ENCODE measurements around the gene ATPAF2.
A peak's percentile ranks its signal among the peaks of the same experiment; 100 is the strongest.

Gene ATPAF2

GRCh38 chr17:18039535-18040260 is 730 bp upstream of the ATPAF2 start:
- no peak for DNase-seq (ENCODE audit: low spot score)

GRCh38 chr17:18038149-18038850 is 668 bp downstream of the ATPAF2 start:
- no peak for DNase-seq (ENCODE audit: low spot score)

- DNase-seq (ENCODE audit: low spot score) = no peak
Observed at GRCh38 chr17:18037486-18037885, 1.5 kb downstream of the ATPAF2 start.

GRCh38 chr17:18035704-18036103 is 3.3 kb downstream of the ATPAF2 start:
- no peak for DNase-seq (ENCODE audit: low spot score)

GRCh38 chr17:18033442-18034099 is 5.4 kb downstream of the ATPAF2 start:
- peak; percentile 75 for DNase-seq (ENCODE audit: low spot score)

GRCh38 chr17:18031955-18032354 is 7.0 kb downstream of the ATPAF2 start:
- DNase-seq (ENCODE audit: low spot score) = no peak

GRCh38 chr17:18028952-18029540 is 9.9 kb downstream of the ATPAF2 start:
- no peak for DNase-seq (ENCODE audit: low spot score)

GRCh38 chr17:18028114-18028951 is 10.6 kb downstream of the ATPAF2 start:
- DNase-seq (ENCODE audit: low spot score) = no peak

- no peak for DNase-seq (ENCODE audit: low spot score)
Observed at GRCh38 chr17:18027280-18027679, 11.7 kb downstream of the ATPAF2 start.

GRCh38 chr17:18025945-18026776 is 12.8 kb downstream of the ATPAF2 start:
- no peak for DNase-seq (ENCODE audit: low spot score)

GRCh38 chr17:18025241-18025944 is 13.6 kb downstream of the ATPAF2 start:
- no peak for DNase-seq (ENCODE audit: low spot score)

- no peak for DNase-seq (ENCODE audit: low spot score)
Observed at GRCh38 chr17:18021372-18021771, 17.6 kb downstream of the ATPAF2 start.

- DNase-seq (ENCODE audit: low spot score) = no peak
Observed at GRCh38 chr17:18020971-18021370, 18.0 kb downstream of the ATPAF2 start.

GRCh38 chr17:18019838-18020154 is 19.2 kb downstream of the ATPAF2 start:
- DNase-seq (ENCODE audit: low spot score) = no peak

GRCh38 chr17:18018411-18018921 is 20.5 kb downstream of the ATPAF2 start:
- no peak for DNase-seq (ENCODE audit: low spot score)

GRCh38 chr17:18017958-18018357 is 21.0 kb downstream of the ATPAF2 start:
- DNase-seq (ENCODE audit: low spot score) = no peak

GRCh38 chr17:18016426-18016825 is 22.5 kb downstream of the ATPAF2 start:
- DNase-seq (ENCODE audit: low spot score) = no peak

- no peak for DNase-seq (ENCODE audit: low spot score)
Observed at GRCh38 chr17:18015593-18015992, 23.4 kb downstream of the ATPAF2 start.

- no peak for DNase-seq (ENCODE audit: low spot score)
Observed at GRCh38 chr17:18014006-18014405, 25.0 kb downstream of the ATPAF2 start.

- DNase-seq (ENCODE audit: low spot score) = no peak
Observed at GRCh38 chr17:18011286-18011685, 27.7 kb downstream of the ATPAF2 start.

All from CD4-positive, alpha-beta T cell treated with Interleukin-6 at 100 ng/mL for 8 hours (primary cell).